Measurements from ENCODE around the gene ZNRF1.
"Not testable (repeated sequence)": the region's sequence is repeated elsewhere in the genome, so short reads cannot be mapped to it uniquely, and the experiment has no call there.

ZNRF1 gene

GRCh38 chr16:75127713-75128415 is 129.0 kb downstream of the ZNRF1 start:
- no peak overlapping the region for H3K4me3 ChIP-seq (ENCODE audit: low read length)
- no peaks in the 10 kb centered on the region for H3K4me1 ChIP-seq (ENCODE audit: control insufficient read depth, insufficient read depth, low read length)
- no peak overlapping the region for H3K9ac ChIP-seq (ENCODE audit: low read length)
- no peak overlapping the region for H3K27ac ChIP-seq (ENCODE audit: low read depth, low read length)
- H3K27me3 ChIP-seq (ENCODE audit: control insufficient read depth, insufficient read depth, low read length): no peaks in the 10 kb centered on the region
- no peaks in the 10 kb centered on the region for H3K36me3 ChIP-seq (ENCODE audit: control insufficient read depth, insufficient read depth, low read length)

GRCh38 chr16:75129421-75130149 is 130.8 kb downstream of the ZNRF1 start:
- not testable (repeated sequence) for H3K36me3 ChIP-seq (ENCODE audit: control insufficient read depth, insufficient read depth, low read length); H3K27ac ChIP-seq (ENCODE audit: low read depth, low read length); H3K4me1 ChIP-seq (ENCODE audit: control insufficient read depth, insufficient read depth, low read length); H3K9ac ChIP-seq (ENCODE audit: low read length); H3K27me3 ChIP-seq (ENCODE audit: control insufficient read depth, insufficient read depth, low read length); H3K4me3 ChIP-seq (ENCODE audit: low read length)

GRCh38 chr16:75130150-75130771 is 131.4 kb downstream of the ZNRF1 start:
- H3K27ac ChIP-seq (ENCODE audit: low read depth, low read length): no peak overlapping the region
- no peak overlapping the region for H3K4me3 ChIP-seq (ENCODE audit: low read length)
- H3K9ac ChIP-seq (ENCODE audit: low read length): no peak overlapping the region
- H3K36me3 ChIP-seq (ENCODE audit: control insufficient read depth, insufficient read depth, low read length): no peaks in the 10 kb centered on the region
- no peaks in the 10 kb centered on the region for H3K27me3 ChIP-seq (ENCODE audit: control insufficient read depth, insufficient read depth, low read length)
- no peaks in the 10 kb centered on the region for H3K4me1 ChIP-seq (ENCODE audit: control insufficient read depth, insufficient read depth, low read length)

- Histone ChIP-seq H3K9ac (ENCODE audit: low read length) (no peak overlapping the region), H3K36me3 (ENCODE audit: control insufficient read depth, insufficient read depth, low read length) (no peaks in the 10 kb centered on the region), H3K4me3 (ENCODE audit: low read length) (no peak overlapping the region), H3K27ac (ENCODE audit: low read depth, low read length) (no peak overlapping the region), H3K27me3 (ENCODE audit: control insufficient read depth, insufficient read depth, low read length) (no peaks in the 10 kb centered on the region), H3K4me1 (ENCODE audit: control insufficient read depth, insufficient read depth, low read length) (no peaks in the 10 kb centered on the region)
These were observed 132.3 kb downstream of the ZNRF1 start for GRCh38 chr16:75131081-75131480.

DNA sequence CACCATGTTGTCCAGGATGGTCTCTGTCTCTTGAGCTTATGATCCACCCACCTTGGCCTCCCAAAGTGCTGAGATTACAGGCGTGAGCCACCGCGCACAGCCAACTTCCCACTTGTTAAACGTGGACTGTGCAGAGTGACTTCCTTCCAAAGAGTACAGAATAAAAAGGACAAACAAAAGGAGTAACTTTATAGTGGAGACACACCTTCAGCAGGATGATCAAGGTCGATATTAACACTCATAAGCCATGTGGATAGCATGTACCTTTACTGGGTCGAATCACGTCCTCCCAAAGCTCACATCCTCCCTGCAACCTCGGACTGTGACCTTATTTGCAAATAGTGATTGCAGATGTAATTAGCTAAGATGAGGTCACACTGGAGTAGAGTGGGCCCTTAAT is 139.4 kb downstream of the ZNRF1 start:
- no peak overlapping the region for H3K9ac ChIP-seq (ENCODE audit: low read length)
- no peaks in the 10 kb centered on the region for H3K27me3 ChIP-seq (ENCODE audit: control insufficient read depth, insufficient read depth, low read length)
- H3K27ac ChIP-seq (ENCODE audit: low read depth, low read length): no peak overlapping the region
- no peaks in the 10 kb centered on the region for H3K4me1 ChIP-seq (ENCODE audit: control insufficient read depth, insufficient read depth, low read length)
- no peak overlapping the region for H3K4me3 ChIP-seq (ENCODE audit: low read length)
- H3K36me3 ChIP-seq (ENCODE audit: control insufficient read depth, insufficient read depth, low read length): no peaks in the 10 kb centered on the region

DNA sequence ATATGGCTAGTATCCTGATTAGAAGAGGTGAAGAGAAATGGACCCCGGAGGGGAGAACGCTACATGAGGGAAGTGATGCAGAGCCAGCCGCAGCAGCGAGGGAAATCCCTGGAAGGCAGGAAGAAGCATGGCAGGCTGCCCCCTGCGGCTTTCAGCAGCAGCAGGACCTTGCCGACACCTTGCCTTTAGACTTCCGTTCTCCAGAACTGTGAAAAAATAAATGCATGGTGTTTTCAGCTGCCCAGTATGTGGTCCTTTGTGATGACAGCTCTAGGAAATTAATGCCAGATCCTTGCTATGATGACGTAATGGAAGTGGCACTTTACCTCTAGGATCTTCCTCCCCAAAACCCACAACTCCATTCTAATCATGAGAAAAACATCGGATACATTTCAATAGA is 139.8 kb downstream of the ZNRF1 start:
- H3K4me3 ChIP-seq (ENCODE audit: low read length): no peak overlapping the region
- no peaks in the 10 kb centered on the region for H3K27me3 ChIP-seq (ENCODE audit: control insufficient read depth, insufficient read depth, low read length)
- no peaks in the 10 kb centered on the region for H3K4me1 ChIP-seq (ENCODE audit: control insufficient read depth, insufficient read depth, low read length)
- no peak overlapping the region for H3K27ac ChIP-seq (ENCODE audit: low read depth, low read length)
- no peaks in the 10 kb centered on the region for H3K36me3 ChIP-seq (ENCODE audit: control insufficient read depth, insufficient read depth, low read length)
- no peak overlapping the region for H3K9ac ChIP-seq (ENCODE audit: low read length)

DNA sequence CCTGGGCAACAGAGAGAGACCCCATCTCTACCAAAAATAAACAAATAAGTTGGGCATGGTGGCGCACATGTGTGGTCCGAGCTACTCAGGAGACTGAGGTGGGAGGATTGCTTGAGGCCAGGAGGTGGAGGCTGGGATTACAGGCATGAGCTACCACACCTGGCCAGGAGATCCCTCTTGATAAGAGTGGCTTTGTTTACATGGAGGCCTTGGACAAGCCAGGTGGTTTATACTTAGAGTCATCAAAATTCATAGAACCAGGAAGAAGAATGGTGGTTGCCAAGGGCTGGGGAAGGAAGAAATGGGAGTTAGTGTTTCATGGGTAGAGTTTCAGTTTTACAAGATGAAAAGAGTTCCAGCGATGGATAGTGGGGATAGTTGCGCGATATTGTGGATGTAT is 140.7 kb downstream of the ZNRF1 start:
- Histone ChIP-seq H3K4me3 (ENCODE audit: low read length) (no peak overlapping the region), H3K4me1 (ENCODE audit: control insufficient read depth, insufficient read depth, low read length) (no peaks in the 10 kb centered on the region), H3K27me3 (ENCODE audit: control insufficient read depth, insufficient read depth, low read length) (no peaks in the 10 kb centered on the region), H3K9ac (ENCODE audit: low read length) (no peak overlapping the region), H3K36me3 (ENCODE audit: control insufficient read depth, insufficient read depth, low read length) (no peaks in the 10 kb centered on the region), H3K27ac (ENCODE audit: low read depth, low read length) (no peak overlapping the region)

GRCh38 chr16:75143941-75144340 is 145.1 kb downstream of the ZNRF1 start:
- H3K27ac ChIP-seq (ENCODE audit: low read depth, low read length): no peak overlapping the region
- no peak overlapping the region for H3K9ac ChIP-seq (ENCODE audit: low read length)
- H3K36me3 ChIP-seq (ENCODE audit: control insufficient read depth, insufficient read depth, low read length): no peaks in the 10 kb centered on the region
- no peaks in the 10 kb centered on the region for H3K27me3 ChIP-seq (ENCODE audit: control insufficient read depth, insufficient read depth, low read length)
- no peak overlapping the region for H3K4me3 ChIP-seq (ENCODE audit: low read length)
- no peaks in the 10 kb centered on the region for H3K4me1 ChIP-seq (ENCODE audit: control insufficient read depth, insufficient read depth, low read length)

GRCh38 chr16:75147968-75148310 is 149.1 kb downstream of the ZNRF1 start:
- Histone ChIP-seq H3K9ac (ENCODE audit: low read length) (no peak overlapping the region), H3K27ac (ENCODE audit: low read depth, low read length) (peak overlapping the region; percentile 99), H3K27me3 (ENCODE audit: control insufficient read depth, insufficient read depth, low read length) (no peaks in the 10 kb centered on the region), H3K4me1 (ENCODE audit: control insufficient read depth, insufficient read depth, low read length) (no peaks in the 10 kb centered on the region), H3K36me3 (ENCODE audit: control insufficient read depth, insufficient read depth, low read length) (peaks cover 3% of the 10 kb centered on the region), H3K4me3 (ENCODE audit: low read length) (peak overlapping the region; percentile 99)

DNA sequence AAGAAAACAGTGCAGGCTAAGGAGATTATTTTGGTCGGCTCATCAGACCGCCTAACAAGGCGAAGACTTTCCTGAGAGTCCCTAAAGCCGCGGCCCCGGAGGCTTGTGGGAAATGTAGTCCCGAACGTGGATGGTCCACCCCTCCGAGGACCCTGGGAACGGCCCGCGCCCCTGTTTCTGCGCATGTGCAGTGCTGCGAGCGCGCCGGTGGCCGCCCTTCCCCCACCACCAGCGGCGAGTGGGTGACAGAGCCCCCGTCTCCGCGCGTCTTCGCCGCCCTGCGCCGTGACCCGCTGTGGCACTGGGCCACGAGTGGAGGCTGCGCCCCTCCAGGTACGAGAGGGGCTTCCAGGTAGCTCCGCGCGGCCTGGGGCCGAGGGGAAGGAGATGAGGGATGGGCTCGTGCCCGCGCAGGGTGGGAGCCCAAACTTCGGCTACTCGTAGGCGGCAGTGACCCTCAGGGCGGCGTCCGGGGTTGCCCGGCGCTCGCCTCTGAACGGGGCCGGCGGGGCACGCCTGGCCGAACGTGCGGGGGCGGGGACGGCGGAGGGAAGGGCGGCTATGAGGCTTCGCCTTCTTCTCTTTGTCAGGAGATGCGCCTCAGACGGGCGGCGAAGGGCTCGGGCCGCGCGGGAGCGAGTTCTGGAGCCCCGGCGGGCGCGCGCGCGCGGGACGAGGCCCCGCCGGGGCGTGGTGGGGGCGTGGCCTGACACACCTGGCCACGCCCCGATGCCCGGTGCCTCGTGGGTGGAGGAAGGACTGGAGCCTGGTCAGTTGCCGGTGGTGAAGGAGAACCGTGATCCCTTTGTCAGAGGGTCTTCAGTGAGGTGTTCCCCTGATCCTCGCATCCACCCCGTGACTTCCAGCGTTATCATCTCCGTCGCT is 149.7 kb downstream of the ZNRF1 start, which contains the start of gene ZFP1:
TSS of gene ZFP1 (plus strand) at position 214 of the 885 bp plus-strand sequence. CDS start 4,428 bp downstream, outside the sequence.
- H3K9ac ChIP-seq (ENCODE audit: low read length): peak within 1 kb of the TSS; percentile 90
- peak within 1 kb of the TSS; percentile 99 for H3K27ac ChIP-seq (ENCODE audit: low read depth, low read length)
- H3K36me3 ChIP-seq (ENCODE audit: control insufficient read depth, insufficient read depth, low read length): peaks cover 3% of the 10 kb centered on the region
- H3K27me3 ChIP-seq (ENCODE audit: control insufficient read depth, insufficient read depth, low read length): no peaks in the 10 kb centered on the region
- H3K4me1 ChIP-seq (ENCODE audit: control insufficient read depth, insufficient read depth, low read length): no peaks in the 10 kb centered on the region
- H3K4me3 ChIP-seq (ENCODE audit: low read length): peak within 1 kb of the TSS; percentile 99

- H3K4me1 ChIP-seq (ENCODE audit: control insufficient read depth, insufficient read depth, low read length): no peaks in the 10 kb centered on the region
- peaks cover 6% of the 10 kb centered on the region for H3K36me3 ChIP-seq (ENCODE audit: control insufficient read depth, insufficient read depth, low read length)
- H3K4me3 ChIP-seq (ENCODE audit: low read length): no peak overlapping the region
- H3K9ac ChIP-seq (ENCODE audit: low read length): no peak overlapping the region
- H3K27ac ChIP-seq (ENCODE audit: low read depth, low read length): no peak overlapping the region
- H3K27me3 ChIP-seq (ENCODE audit: control insufficient read depth, insufficient read depth, low read length): no peaks in the 10 kb centered on the region
These were observed 153.0 kb downstream of the ZNRF1 start for GRCh38 chr16:75151798-75152197.

GRCh38 chr16:75152635-75153034 is 153.8 kb downstream of the ZNRF1 start:
- no peak overlapping the region for H3K4me3 ChIP-seq (ENCODE audit: low read length)
- no peaks in the 10 kb centered on the region for H3K27me3 ChIP-seq (ENCODE audit: control insufficient read depth, insufficient read depth, low read length)
- no peak overlapping the region for H3K9ac ChIP-seq (ENCODE audit: low read length)
- H3K36me3 ChIP-seq (ENCODE audit: control insufficient read depth, insufficient read depth, low read length): peaks cover 6% of the 10 kb centered on the region
- no peak overlapping the region for H3K27ac ChIP-seq (ENCODE audit: low read depth, low read length)
- no peaks in the 10 kb centered on the region for H3K4me1 ChIP-seq (ENCODE audit: control insufficient read depth, insufficient read depth, low read length)
